Measurements from ENCODE around the gene ACTL10. TPM values are rescaled to one million over a fixed set of nuclear protein-coding genes. Genes with fewer than 3 reads are reported as not detected.

Gene ACTL10
- total RNA-seq, 4 donors from 2014 or later = 1.5 to 14.1 (median 3.0) TPM; not detected in 1

DNA sequence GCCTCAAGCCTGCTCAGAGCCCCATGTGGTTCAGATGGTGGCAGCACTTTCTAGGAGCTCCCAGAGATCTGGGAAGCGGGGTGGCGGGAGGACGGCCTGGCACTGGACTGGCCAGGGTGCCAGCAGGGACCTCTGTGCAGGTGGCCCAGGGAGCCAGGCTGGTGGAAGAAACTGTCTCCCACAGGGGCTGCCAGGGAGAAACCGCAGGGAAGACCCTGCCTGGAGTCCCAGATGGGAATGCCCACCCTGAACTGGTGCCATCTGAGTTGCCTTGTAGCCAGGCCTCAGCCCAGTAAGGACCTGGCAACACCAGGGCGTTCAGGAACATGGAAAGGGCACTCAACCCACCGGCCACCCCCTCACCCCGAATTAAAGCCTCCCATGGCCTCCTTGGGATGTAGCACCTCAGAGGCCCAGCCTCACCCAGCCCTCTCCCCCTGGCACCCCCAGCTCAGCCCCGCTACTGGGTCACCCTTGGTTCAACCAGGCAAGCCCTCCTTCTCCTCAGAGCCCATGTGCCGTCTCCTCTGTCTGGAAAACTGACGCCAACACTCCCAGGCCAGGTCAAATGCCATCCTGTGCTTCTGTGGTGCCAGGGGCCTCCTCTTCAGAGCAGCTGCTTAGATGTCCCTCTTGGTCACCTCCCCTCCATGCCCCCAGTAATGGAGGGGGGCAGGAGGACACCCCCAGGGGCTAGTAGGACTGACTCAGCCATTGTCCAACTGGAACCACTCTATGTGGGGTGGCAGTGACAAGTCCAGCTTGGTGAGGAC is 10.5 kb upstream of the ACTL10 start:
- in situ Hi-C loops (cut with MboI; ENCODE audit: low pct_ligation_motif_present in 1 of 4, low pct_unique_long_range_greater_than_20kb in 1 of 4, low sequenced_read_pairs in 3 of 4) = loop anchor here in 2 of 4 donors (10.0 kb wide), 2 partner anchors 191 to 201 kb away; no protein-coding TSS in a partner anchor
- WGBS, 2 donors (ENCODE audit: low coverage in 1 of 2) = 94% methylated on average over 10 of the region's 10 CpGs; no CpG with 5 or more reads in 1 of the 2 donors
- DNase-seq = no peak

DNA sequence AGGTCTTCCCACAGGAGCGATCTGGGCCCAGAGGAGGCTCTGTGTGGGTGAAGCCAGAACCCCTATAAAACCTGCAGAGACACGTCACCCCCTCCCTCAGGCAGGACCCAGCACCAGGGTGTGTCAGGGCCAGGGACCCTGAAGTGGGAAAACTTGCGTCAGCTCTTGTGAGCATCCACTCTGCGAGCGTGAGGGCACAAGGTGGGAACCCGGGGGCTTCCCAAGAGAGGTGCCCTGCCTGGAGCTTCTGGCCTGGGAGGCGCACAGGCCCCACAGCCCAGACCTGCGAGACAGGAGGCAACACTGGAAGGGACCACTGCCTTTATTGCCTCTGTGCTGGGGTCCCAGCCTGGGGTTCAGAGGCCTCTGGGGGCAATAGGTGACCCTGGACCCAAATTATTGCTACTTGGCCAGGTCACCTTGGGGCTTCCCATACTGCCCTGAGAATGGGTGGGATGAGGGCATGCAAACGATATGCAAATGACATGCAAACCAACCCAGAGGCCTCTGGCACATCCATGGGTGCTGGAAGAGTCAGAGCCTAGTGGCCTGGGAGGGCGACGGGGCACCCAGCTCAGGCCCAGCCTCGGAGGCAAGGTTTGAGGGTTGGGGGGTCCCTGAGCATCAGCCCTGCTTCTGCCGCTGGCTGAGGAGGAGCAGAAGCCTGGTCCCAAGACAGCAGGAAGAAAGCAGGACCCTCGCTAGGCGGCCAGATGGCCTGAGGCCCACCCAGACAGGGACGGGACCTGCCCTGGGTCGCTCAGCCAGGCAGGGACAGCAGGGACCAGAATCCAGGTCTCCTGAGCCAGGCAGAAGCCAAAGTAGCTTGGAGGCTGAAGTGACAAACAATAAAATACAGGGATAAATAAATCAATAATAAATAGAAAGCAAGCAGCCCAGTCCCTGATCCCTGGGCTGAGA is 9.7 kb upstream of the ACTL10 start:
- intact Hi-C loops (cut with DNase I; ENCODE audit: low total_unique reads) = no loop called here

More for the DNA sequence above, 10.5 kb upstream of the ACTL10 start:
- intact Hi-C loops (cut with DNase I; ENCODE audit: low total_unique reads) = no loop called here
- Histone ChIP-seq H3K27me3 (no peaks in the 10 kb centered on the region), H3K36me3 (peaks cover 0 to 4% (median 1%) of the 10 kb centered on the region in 4 donors), H3K9me3 (no peaks in the 10 kb centered on the region), H3K27ac (no peak overlapping the region), H3K4me1 (peaks cover 14 to 23% (median 19%) of the 10 kb centered on the region in 4 donors), H3K4me3 (no peak overlapping the region)
- TF ChIP-seq, protein P1, sequence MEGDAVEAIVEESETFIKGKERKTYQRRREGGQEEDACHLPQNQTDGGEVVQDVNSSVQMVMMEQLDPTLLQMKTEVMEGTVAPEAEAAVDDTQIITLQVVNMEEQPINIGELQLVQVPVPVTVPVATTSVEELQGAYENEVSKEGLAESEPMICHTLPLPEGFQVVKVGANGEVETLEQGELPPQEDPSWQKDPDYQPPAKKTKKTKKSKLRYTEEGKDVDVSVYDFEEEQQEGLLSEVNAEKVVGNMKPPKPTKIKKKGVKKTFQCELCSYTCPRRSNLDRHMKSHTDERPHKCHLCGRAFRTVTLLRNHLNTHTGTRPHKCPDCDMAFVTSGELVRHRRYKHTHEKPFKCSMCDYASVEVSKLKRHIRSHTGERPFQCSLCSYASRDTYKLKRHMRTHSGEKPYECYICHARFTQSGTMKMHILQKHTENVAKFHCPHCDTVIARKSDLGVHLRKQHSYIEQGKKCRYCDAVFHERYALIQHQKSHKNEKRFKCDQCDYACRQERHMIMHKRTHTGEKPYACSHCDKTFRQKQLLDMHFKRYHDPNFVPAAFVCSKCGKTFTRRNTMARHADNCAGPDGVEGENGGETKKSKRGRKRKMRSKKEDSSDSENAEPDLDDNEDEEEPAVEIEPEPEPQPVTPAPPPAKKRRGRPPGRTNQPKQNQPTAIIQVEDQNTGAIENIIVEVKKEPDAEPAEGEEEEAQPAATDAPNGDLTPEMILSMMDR (IDR thresholded peaks at IDR 0.05) = no peak
- TF ChIP-seq POLR2AphosphoS5 (IDR thresholded peaks at IDR 0.05) (no peak), EP300 (IDR thresholded peaks at IDR 0.05; ENCODE audit: low read depth) (no peak), POLR2A (IDR thresholded peaks at IDR 0.05) (no peak)

DNA sequence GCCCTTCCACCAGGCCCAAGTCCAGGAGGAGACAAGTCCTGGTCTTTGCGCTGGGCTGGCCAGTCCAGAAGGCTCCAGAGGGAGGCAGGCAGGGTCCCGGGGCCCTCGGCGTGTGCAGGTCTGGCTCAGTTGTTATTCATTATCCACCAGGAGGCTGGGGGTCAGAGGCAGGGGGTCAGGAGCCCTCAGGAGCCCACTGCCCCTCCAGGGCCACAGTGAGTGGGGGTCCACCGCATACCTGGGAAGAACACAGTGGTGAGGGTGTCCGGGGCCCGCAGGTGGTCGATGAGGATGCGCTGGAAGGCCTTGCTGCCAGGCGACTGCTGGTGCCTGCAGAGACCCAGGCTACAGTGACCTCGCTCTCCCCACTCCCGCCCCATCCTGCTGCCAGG is 9.0 kb upstream of the ACTL10 start:
- H3K4me3 ChIP-seq = no peak overlapping the region
- no peaks in the 10 kb centered on the region for H3K9me3 ChIP-seq
- WGBS, 2 donors (ENCODE audit: low coverage in 1 of 2) = 94% methylated on average over 12 of the region's 12 CpGs; no CpG with 5 or more reads in 1 of the 2 donors
- no peak overlapping the region for H3K27ac ChIP-seq
- intact Hi-C loops (cut with DNase I; ENCODE audit: low total_unique reads) (no loop called here), in situ Hi-C loops (cut with MboI; ENCODE audit: low pct_ligation_motif_present in 1 of 4, low pct_unique_long_range_greater_than_20kb in 1 of 4, low sequenced_read_pairs in 3 of 4) (loop anchor here in 2 of 4 donors (10.0 kb wide), 2 partner anchors 193 to 203 kb away; no protein-coding TSS in a partner anchor)
- peaks cover 0 to 4% (median 1%) of the 10 kb centered on the region in 4 donors for H3K36me3 ChIP-seq
- H3K27me3 ChIP-seq = no peaks in the 10 kb centered on the region
- no peak for DNase-seq
- H3K4me1 ChIP-seq = peaks cover 17 to 25% (median 20%) of the 10 kb centered on the region in 4 donors
- TF ChIP-seq, protein P1 (IDR thresholded peaks at IDR 0.05) = no peak
- TF ChIP-seq POLR2AphosphoS5 (IDR thresholded peaks at IDR 0.05) (no peak), EP300 (IDR thresholded peaks at IDR 0.05; ENCODE audit: low read depth) (no peak), POLR2A (IDR thresholded peaks at IDR 0.05) (no peak)

More for the DNA sequence above, 9.7 kb upstream of the ACTL10 start:
- no peak for DNase-seq
- no peak overlapping the region for H3K4me3 ChIP-seq
- TF ChIP-seq POLR2AphosphoS5 (IDR thresholded peaks at IDR 0.05) = no peak
- no peak for TF ChIP-seq POLR2A (IDR thresholded peaks at IDR 0.05)
- TF ChIP-seq, protein P1 (IDR thresholded peaks at IDR 0.05) = no peak
- TF ChIP-seq EP300 (IDR thresholded peaks at IDR 0.05; ENCODE audit: low read depth) = no peak
- no peaks in the 10 kb centered on the region for H3K27me3 ChIP-seq
- no peaks in the 10 kb centered on the region for H3K9me3 ChIP-seq
- in situ Hi-C loops (cut with MboI; ENCODE audit: low pct_ligation_motif_present in 1 of 4, low pct_unique_long_range_greater_than_20kb in 1 of 4, low sequenced_read_pairs in 3 of 4) = loop anchor here in 2 of 4 donors (10.0 kb wide), 2 partner anchors 192 to 202 kb away; no protein-coding TSS in a partner anchor
- H3K4me1 ChIP-seq = peaks cover 14 to 23% (median 19%) of the 10 kb centered on the region in 4 donors
- no peak overlapping the region for H3K27ac ChIP-seq
- WGBS, 2 donors (ENCODE audit: low coverage in 1 of 2) = 96% methylated on average over 12 of the region's 17 CpGs; no CpG with 5 or more reads in 1 of the 2 donors
- peaks cover 0 to 4% (median 1%) of the 10 kb centered on the region in 4 donors for H3K36me3 ChIP-seq
